ENCODE measurements around the gene GLP2R. TPM values are rescaled to one million over a fixed set of nuclear protein-coding genes. Genes with fewer than 3 reads are reported as not detected.

GLP2R gene
- total and polyA plus RNA-seq, 2 of the 8 experiments (the other 6 are each of a cell fraction or from before 2014, with no cell fraction given): not detected

DNA sequence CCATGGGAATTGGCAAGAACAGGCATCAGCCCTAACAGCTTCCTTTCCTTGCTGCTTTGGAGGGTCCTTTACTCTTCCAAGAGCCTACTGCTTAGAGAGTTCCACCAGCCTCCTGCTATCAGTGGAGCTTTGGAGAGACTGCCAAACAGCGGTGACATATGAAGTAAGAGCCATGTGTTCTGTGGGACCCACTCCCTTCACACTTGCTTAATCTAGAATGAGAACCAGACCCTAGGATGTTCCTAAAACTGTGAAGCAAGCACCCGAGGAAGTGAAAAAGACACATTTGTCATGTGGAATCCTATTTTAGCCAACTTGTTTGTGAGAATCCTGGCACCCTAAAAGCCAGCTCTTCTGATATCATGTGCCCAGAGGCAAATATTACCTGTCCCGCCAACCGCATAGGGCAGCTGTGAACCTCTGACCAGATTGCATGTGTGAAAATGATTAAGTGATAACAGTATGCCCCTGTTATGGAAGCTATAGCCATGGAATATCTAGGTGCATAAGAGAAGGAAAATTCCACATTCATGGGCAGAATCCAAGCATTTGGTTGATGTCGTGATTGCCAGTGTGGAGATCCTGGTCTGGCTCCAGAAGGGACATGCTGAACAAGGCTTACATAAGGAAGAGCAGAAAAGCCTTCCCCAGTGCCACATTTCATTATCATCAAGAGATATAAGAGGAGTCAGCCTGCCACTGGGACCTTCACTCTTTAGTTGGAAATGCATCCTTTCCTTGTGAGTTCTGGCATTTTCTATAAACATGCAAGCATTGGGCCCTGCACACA, 60.6 kb downstream of the GLP2R start (continued):
- TF ChIP-seq CHD7 (IDR thresholded peaks at IDR 0.05; ENCODE audit: insufficient replicate concordance, low read length) (no peak), HDAC2 (IDR thresholded peaks at IDR 0.05; ENCODE audit: borderline replicate concordance in 1 of 2, low read depth in 2 of 2, low read length in 2 of 2) (no peak), EGR1 (IDR thresholded peaks at IDR 0.05; ENCODE audit: borderline replicate concordance, low read depth, low read length) (no peak), CTBP2 (IDR thresholded peaks at IDR 0.05; ENCODE audit: borderline replicate concordance, insufficient read depth, insufficient read length, low read length) (no peak), BACH1 (IDR thresholded peaks at IDR 0.05; ENCODE audit: low read length) (no peak), TCF12 (IDR thresholded peaks at IDR 0.05; ENCODE audit: low read depth, low read length) (no peak), KDM4A (IDR thresholded peaks at IDR 0.05; ENCODE audit: low read depth, low read length, severe bottlenecking) (no peak), GTF2F1 (IDR thresholded peaks at IDR 0.05; ENCODE audit: borderline replicate concordance, low read depth, low read length) (no peak)

Measured in H1 (cell line).